HG02623 (cell line): ENCODE data around the gene RTP2.

ENCODE experiments used
- ATAC-seq: cut with Tn5 transposase; IDR thresholded peaks from one replicate; pipeline ENCODE4 v1.9.1; 2021; ENCODE audit warnings: moderate library complexity; ENCODE audit not compliant: unreplicated experiment

RTP2 gene

GRCh38 chr3:187739094-187739560, 36.8 kb upstream of the RTP2 start:
- no peak for ATAC-seq

DNA sequence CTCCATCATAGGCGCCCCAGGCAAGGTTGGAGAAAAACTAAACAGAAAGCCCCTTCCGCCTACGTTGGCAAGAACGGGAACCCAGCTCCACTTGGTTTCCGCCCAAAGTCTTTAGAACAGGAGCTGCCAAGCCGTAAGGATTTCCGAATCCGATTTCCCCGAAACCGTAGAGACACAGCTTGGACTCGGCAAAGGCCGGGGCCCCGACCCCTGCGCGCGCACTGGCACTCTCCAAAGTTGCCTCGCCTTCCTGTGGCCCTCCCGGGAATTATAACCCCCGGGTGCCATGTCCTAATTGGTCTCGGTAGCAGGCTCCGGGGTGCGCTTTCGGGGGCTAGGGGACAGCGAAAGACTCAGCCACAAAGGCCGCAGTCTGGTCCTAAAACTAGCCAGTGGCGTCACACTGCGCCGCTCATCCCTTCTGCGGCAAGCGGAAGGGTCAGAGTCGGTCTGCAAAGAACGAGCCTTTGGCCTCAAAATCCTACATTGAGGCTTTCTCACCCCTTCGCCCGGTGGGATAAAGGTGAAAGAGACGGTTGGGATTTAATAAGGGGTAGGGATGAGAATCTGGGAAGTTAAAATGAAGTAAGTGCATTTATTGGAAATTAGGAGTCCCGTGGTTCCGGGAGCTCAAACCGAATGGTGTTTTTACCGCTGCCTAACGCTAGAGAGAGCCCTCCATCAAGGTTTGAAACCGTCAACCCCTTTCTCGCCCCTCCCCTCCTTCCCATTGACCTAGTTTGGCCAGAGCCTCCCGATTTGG, 36.2 kb upstream of the RTP2 start:
- ATAC-seq, result peak; percentile 54

- ATAC-seq, result no peak
Observed at GRCh38 chr3:187738071-187738330, 35.6 kb upstream of the RTP2 start.

DNA sequence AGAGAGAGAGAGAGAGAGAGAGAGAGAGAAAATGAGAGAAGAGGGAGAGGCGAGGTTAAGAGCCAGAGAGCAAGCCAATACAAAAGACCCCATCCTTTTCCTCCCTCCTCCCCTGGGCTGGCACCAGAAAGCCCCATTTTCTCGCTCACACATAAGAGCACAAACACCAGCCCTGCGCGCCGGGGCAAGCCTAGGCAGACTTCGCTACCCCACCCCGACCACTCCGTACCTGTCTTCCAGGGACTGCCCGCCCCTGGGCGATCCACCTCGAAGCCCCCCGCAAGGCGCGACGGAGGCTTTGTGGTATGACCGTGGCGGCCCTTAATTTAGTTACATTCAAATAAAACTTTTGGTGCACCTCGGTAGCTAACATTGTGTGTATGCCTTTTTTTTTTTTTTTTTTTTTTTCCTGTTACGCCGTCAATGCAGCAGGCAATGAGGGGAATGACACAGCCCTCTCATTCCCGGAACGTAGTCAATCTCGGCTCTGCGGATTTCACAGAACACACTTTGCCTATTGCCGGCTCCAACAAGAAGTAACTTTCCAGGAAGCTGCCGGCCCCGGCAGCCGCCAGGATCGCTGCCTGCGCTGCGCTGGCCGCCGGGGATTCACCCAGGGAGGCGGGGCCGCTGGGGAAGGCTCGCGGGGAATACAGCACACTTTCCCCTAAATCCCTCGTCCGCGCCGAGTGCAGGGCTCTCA, 35.2 kb upstream of the RTP2 start:
- ATAC-seq, result no peak

- no peak for ATAC-seq
Observed at GRCh38 chr3:187737006-187737367, 34.6 kb upstream of the RTP2 start.

- no peak for ATAC-seq
Observed at GRCh38 chr3:187736418-187736871, 34.1 kb upstream of the RTP2 start.

- ATAC-seq, result no peak
Observed at GRCh38 chr3:187735837-187736236, 33.5 kb upstream of the RTP2 start.

GRCh38 chr3:187735383-187735782, 33.0 kb upstream of the RTP2 start:
- no peak for ATAC-seq

- no peak for ATAC-seq
Observed at GRCh38 chr3:187734841-187735240, 32.5 kb upstream of the RTP2 start.

DNA sequence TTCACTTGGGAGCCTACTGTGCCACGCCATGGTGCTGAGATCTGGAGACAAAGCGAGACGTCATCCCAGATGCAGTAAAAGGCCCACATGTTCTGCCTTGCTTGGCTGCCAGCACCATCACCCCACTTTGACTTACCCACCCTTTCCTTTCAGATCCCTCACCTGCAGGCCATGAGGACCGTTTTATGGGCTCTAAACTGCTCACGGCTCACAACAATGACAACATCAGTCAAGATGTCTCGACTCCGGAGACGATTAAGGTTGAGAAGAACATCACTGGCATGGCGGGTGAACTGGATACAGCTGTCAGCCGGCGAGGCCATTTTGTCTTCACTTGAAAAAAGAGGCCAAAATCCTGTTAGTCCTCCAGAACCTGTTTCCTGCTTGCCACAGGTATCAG, 31.0 kb upstream of the RTP2 start:
- no peak for ATAC-seq

- ATAC-seq, result no peak
Observed at GRCh38 chr3:187729598-187729997, 27.2 kb upstream of the RTP2 start.

DNA sequence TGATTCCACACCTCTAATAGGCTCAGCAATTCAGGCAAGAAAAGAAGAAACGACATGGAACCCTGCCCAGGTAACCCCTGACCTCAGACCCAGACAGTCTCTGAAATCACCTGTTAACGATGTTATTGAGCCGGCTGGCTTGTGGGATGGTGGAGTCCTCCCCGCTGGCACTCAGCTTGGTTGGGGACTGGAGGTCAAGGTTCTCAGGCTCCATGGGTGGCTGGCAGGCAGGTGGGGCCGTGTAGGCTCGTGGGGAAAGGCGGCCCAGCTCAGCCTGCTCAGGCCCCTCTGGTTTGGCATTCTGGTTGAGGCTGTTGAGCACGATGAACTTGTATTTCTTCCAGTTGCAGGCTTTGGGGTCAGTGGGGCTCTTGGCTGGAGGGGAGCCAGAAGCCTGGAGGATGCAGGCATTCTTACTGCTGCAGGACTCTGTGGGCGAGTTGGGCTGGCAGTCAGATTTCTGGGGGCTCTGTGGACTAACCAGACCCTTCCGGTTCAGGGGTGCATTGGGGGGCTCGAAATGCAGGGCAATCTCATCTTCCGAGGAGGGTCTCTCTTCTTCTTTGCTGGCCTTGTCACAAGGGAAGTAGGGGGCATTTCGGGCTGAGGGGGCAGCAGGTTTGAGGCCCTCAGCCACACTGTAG, 26.7 kb upstream of the RTP2 start:
- no peak for ATAC-seq

DNA sequence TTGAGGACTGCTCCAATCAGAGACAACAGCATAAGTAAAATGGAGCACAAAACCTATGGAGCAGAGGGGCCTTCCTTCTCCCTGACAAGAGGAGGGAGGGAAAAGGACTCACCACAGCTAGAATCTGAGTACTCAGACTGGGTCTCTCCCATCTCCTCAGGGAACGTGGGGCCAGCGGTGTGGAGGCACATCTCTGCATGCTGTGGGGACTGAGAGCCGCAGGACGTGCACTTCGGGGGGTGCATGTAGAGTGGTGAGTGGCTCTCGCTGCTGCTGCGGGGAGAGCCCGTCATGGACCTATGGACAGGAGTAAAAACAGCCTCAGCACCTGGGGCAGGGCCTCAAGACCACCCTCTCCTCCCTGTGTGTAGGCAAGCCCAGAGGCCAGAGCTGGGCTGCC, 25.9 kb upstream of the RTP2 start:
- no peak for ATAC-seq

DNA sequence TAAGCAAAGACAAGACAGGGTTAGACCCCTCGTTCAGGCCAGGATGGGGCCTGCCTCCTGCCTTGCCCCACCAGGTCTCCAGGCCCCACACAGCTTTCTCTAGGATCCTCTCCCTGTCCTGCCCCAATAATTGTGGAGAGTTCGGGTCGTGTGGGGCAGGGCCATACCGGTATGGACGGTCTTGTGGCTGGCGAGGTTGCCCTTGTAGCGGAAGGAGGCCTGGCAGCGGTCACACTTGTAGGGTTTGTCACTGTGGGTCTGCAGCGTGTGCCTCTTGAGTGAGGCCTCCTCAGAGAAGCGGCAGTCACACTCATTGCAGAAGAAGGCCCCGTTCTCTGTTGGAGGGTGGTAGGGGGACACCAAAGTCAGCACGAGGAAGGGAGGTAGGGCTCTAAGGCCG, 24.2 kb upstream of the RTP2 start:
- no peak for ATAC-seq

- no peak for ATAC-seq
Observed at GRCh38 chr3:187725653-187726370, 23.5 kb upstream of the RTP2 start.

- no peak for ATAC-seq
Observed at GRCh38 chr3:187725224-187725623, 22.9 kb upstream of the RTP2 start.

- ATAC-seq, result no peak
Observed at GRCh38 chr3:187722206-187722612, 19.9 kb upstream of the RTP2 start.

DNA sequence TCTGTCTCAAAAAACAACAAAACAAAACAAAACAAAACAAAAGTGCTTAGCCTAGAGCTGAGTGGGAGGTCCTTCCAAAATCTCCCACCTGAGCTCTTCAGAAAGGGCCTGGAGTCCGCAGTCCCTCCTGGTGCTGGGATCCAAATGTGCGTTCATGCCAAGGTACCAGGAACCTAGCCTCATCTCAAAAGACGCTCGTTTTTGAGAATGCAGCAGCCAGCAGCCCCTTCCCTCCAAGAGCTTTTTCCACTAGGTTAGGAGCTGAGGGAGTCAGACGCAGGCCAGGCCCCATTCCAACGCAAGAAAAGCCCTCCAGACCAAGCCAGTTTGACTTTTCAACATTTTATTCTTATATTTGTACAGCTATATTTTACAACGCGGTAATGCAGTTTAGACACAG, 18.7 kb upstream of the RTP2 start:
- ATAC-seq, result no peak

GRCh38 chr3:187720337-187720670, 17.9 kb upstream of the RTP2 start:
- ATAC-seq, result no peak

- ATAC-seq, result no peak
Observed at GRCh38 chr3:187719628-187720336, 17.4 kb upstream of the RTP2 start.

- ATAC-seq, result no peak
Observed at GRCh38 chr3:187718802-187719201, 16.4 kb upstream of the RTP2 start.
